Nephron progenitor cell (in vitro differentiated cells): Measurements from ENCODE around the gene TIAM2.

Experiments
- DNase-seq: peaks from one replicate; pipeline ENCODE4 v3.0.0; 2021
- H3K27ac Mint-ChIP-seq: 2 replicates; pipeline ENCODE4 v1.8.0; 2021; ENCODE audit warnings: mild to moderate bottlenecking, moderate library complexity, mixed read lengths
- H3K27me3 Mint-ChIP-seq: 2 replicates; pipeline ENCODE4 v1.8.0; 2021; ENCODE audit warnings: mild to moderate bottlenecking, low read depth, mixed read lengths; ENCODE audit not compliant: poor library complexity
- H3K36me3 Mint-ChIP-seq: 2 replicates; pipeline ENCODE4 v1.8.0; 2021; ENCODE audit warnings: low read depth, mixed read lengths
- H3K4me1 Mint-ChIP-seq: 2 replicates; pipeline ENCODE4 v1.8.0; 2021; ENCODE audit warnings: mixed read lengths
- H3K4me3 Mint-ChIP-seq: 2 replicates; pipeline ENCODE4 v1.8.0; 2021; ENCODE audit warnings: mild to moderate bottlenecking, moderate library complexity, mixed read lengths
- H3K9me3 Mint-ChIP-seq: 2 replicates; pipeline ENCODE4 v1.8.0; 2021; ENCODE audit warnings: mild to moderate bottlenecking, moderate library complexity, mixed read lengths
- TF ChIP-seq, protein P1 (sequence below): fragments of 200-600 bp; sonication (generic); IDR thresholded peaks from 2 replicates; pipeline ENCODE4 v1.5.0; 2021; ENCODE audit warnings: antibody characterized with exemption

Gene TIAM2

GRCh38 chr6:155003476-155003875 lies 8.4 kb downstream of the TIAM2 start:
- TF ChIP-seq, protein P1, sequence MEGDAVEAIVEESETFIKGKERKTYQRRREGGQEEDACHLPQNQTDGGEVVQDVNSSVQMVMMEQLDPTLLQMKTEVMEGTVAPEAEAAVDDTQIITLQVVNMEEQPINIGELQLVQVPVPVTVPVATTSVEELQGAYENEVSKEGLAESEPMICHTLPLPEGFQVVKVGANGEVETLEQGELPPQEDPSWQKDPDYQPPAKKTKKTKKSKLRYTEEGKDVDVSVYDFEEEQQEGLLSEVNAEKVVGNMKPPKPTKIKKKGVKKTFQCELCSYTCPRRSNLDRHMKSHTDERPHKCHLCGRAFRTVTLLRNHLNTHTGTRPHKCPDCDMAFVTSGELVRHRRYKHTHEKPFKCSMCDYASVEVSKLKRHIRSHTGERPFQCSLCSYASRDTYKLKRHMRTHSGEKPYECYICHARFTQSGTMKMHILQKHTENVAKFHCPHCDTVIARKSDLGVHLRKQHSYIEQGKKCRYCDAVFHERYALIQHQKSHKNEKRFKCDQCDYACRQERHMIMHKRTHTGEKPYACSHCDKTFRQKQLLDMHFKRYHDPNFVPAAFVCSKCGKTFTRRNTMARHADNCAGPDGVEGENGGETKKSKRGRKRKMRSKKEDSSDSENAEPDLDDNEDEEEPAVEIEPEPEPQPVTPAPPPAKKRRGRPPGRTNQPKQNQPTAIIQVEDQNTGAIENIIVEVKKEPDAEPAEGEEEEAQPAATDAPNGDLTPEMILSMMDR, result no peak
- H3K4me1 Mint-ChIP-seq, result peaks cover 18% of the 10 kb centered on the region
- H3K27me3 Mint-ChIP-seq, result peaks cover 4% of the 10 kb centered on the region
- no peaks in the 10 kb centered on the region for H3K9me3 Mint-ChIP-seq
- peak overlapping the region; percentile 48 for H3K27ac Mint-ChIP-seq
- no peak overlapping the region for H3K4me3 Mint-ChIP-seq
- H3K36me3 Mint-ChIP-seq, result no peaks in the 10 kb centered on the region
- no peak for DNase-seq

DNA sequence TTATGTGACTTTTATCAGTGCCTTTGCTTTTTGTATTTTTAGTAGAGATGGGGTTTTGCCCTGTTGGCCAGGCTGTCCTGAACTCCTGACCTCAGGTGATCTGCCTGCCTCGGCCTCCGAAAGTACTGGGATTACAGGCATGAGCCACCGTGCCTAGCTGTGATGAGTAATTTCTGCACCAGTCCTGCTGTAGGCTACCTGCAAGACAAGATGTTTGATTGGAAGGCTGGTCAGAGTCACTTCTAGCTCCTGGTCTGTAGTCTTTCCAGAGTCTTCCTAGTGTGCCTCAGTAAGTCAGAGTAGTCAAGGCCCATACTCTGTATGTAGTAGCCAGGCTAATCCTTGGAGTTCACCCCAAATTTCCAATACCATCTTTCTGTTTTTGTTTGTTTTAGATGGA lies 8.9 kb downstream of the TIAM2 start:
- Mint-ChIP-seq H3K4me1 (peaks cover 22% of the 10 kb centered on the region), H3K9me3 (no peaks in the 10 kb centered on the region)

DNA sequence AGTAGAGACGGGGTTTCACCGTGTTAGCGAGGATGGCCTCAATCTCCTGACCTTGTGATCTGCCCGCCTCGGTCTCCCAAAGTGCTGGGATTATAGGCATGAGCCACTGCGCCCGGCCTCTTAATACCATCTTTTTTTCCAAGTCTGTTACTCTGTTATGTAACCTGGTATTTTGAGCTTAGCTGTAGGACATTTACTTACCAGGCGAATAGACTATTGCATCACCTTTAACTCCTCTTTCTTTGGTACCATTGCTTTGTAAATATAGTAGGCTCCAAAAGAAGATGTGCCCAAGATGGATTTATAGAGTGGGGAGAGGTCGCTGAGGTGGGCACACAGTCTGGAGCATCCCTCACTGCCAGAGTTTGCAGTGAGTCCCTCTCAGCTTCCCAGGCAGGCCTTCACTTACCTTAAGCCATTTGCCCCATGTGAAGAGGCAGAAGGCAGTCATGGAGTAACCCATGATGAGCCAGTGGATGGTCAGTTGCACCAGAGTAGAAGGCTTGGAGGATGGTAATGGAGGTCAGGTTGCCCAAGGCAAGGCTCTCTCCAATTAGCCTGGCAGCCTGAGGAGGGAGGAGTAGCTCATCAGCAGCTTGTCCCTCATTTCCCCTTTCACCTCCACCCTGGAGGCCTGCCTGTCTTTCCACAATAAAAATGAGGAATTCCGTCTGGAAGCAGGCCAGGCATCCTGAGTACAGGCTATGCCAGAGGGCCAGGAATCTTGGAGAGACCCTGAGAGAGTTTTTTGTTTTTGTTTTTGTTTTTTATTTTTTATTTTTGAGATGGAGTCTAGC lies 9.7 kb downstream of the TIAM2 start:
- Mint-ChIP-seq H3K36me3 (no peaks in the 10 kb centered on the region), H3K4me3 (no peak overlapping the region), H3K27me3 (peaks cover 4% of the 10 kb centered on the region), H3K4me1 (peaks cover 22% of the 10 kb centered on the region), H3K9me3 (no peaks in the 10 kb centered on the region), H3K27ac (no peak overlapping the region)
- no peak for DNase-seq
- TF ChIP-seq, protein P1, result no peak

More for the DNA sequence above, 8.9 kb downstream of the TIAM2 start:
- no peaks in the 10 kb centered on the region for H3K36me3 Mint-ChIP-seq
- peaks cover 4% of the 10 kb centered on the region for H3K27me3 Mint-ChIP-seq
- DNase-seq, result no peak
- H3K4me3 Mint-ChIP-seq, result no peak overlapping the region
- H3K27ac Mint-ChIP-seq, result no peak overlapping the region
- TF ChIP-seq, protein P1, result no peak

DNA sequence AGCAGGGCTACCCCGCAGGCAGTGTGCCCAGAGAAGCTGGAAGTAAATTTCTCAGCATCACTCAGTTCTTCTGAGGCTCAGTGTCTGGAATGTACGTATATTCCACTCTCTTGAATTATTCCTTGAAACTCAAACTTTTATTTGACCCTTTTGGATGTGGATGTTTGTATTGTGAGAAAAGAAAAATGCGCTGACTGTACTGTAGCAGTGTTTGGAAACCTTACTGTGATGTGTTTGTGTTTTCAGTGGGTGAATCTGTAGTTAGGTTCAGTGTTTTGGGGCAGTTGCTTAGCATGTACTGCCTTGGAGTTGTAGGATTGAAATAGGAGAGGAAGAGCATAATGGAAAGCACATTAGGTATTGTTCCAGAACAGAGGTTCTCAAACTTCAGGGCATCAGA lies 13.5 kb downstream of the TIAM2 start:
- TF ChIP-seq, protein P1, result no peak
- no peak for DNase-seq
- no peak overlapping the region for H3K27ac Mint-ChIP-seq
- peaks cover 7% of the 10 kb centered on the region for H3K27me3 Mint-ChIP-seq
- H3K4me1 Mint-ChIP-seq, result peaks cover 20% of the 10 kb centered on the region
- no peaks in the 10 kb centered on the region for H3K36me3 Mint-ChIP-seq
- no peaks in the 10 kb centered on the region for H3K9me3 Mint-ChIP-seq
- H3K4me3 Mint-ChIP-seq, result no peak overlapping the region

GRCh38 chr6:155010940-155011339 lies 15.8 kb downstream of the TIAM2 start:
- no peak for DNase-seq
- H3K36me3 Mint-ChIP-seq, result no peaks in the 10 kb centered on the region
- TF ChIP-seq, protein P1, result no peak
- H3K9me3 Mint-ChIP-seq, result no peaks in the 10 kb centered on the region
- H3K27me3 Mint-ChIP-seq, result peaks cover 11% of the 10 kb centered on the region
- no peak overlapping the region for H3K27ac Mint-ChIP-seq
- peaks cover 39% of the 10 kb centered on the region for H3K4me1 Mint-ChIP-seq
- H3K4me3 Mint-ChIP-seq, result no peak overlapping the region

DNA sequence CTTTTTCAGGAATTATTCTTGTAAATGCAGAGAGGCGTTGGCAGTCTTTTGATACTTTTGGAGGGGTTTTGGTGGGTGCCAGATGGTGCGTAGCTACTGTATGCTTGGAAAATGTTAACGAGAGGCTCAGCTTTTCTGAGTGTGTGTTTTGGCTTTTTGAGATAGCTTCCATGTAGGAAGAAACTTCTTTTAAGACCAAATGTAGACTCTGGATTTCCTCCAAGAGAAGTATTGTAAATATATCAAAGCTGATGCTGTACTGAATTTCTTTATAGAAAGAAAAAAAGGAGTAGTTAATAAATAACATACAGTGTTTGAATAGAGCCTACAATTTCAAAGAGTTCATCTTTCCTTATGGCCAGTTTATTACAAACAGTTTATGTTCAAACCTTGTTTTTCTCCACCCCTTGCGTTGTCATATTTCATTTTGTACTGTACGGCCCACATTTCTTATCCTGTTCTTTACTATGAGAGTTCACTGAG lies 16.7 kb downstream of the TIAM2 start:
- Mint-ChIP-seq H3K27ac (no peak overlapping the region), H3K4me1 (peaks cover 43% of the 10 kb centered on the region), H3K36me3 (no peaks in the 10 kb centered on the region), H3K4me3 (no peak overlapping the region), H3K9me3 (no peaks in the 10 kb centered on the region), H3K27me3 (peaks cover 11% of the 10 kb centered on the region)
- TF ChIP-seq, protein P1, result no peak
- DNase-seq, result no peak
